Gastrocnemius medialis (tissue), 4 donors: ENCODE data around the gene UTP20.

Experiments
- CTCF ChIP-seq, 5 experiments: fragments of 450-650 bp in 3 of 5; fragments of 200-600 bp in 2 of 5; sonication (generic) in 2 of 5; IDR thresholded peaks in 4 of 5; conservative IDR thresholded peaks in 1 of 5; 1 replicate in 4 of 5; 2 replicates in 1 of 5; pipeline ENCODE4 v1.5.1; 2016 to 2019; ENCODE audit warnings: antibody characterized with exemption in 5 of 5, mild to moderate bottlenecking in 3 of 5, moderate library complexity in 3 of 5
- POLR2A ChIP-seq, 2 donors: fragments of 450-650 bp; IDR thresholded peaks; one replicate each; pipeline ENCODE4 v1.6.1; 2017; ENCODE audit warnings: antibody characterized with exemption in 2 of 2, mild to moderate bottlenecking in 2 of 2, moderate library complexity in 2 of 2

GRCh38 chr12:101238306-101238705 is 41.6 kb upstream of the UTP20 start:
- TF ChIP-seq POLR2A (IDR thresholded peaks at IDR 0.05): no peak
- TF ChIP-seq CTCF (IDR thresholded peaks at IDR 0.05 in 4 of 5, conservative IDR thresholded peaks at IDR 0.05 in 1 of 5): no peak
